ENCODE measurements around the gene FAM200B.

DNA sequence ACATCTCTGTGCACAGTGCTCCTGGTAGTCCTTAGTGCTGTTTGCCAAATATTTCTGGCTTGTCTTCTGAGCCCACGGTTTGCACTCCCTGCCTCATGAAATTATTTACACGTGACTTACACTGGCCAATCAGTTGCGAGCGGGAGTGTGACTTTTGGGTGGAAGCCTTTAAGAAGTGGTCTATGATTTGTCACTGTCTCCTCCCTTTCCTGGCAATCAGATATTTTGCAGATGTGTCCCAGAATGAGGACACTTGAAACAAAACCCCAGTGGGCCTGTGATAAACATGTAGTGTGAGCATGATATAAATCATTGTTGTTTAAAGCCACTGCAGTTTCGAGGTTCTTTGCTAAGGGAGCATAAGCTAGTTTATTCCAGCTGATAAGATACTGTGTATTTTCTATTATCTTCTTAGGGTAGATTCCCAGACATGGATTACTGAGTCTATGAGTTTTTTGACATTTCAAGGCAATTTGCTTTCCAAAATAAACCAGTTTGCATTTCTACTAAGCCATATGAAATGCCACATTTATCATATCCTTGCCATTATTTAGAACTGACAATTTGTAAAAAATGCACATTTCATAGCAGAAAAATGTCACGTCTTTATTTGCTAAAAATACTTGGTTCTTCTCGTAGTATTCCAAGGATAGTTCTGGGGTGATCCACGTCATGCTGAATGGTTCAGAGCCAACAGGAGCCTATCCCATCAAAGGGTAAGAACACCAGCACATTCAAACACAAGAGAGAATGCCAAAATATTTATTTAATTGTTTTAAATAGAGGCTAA, 33.2 kb downstream of the FAM200B start:
- TF ChIP-seq EZH2phosphoT487 (IDR thresholded peaks at IDR 0.05; ENCODE audit: insufficient read depth, low read depth), result no peak
- TF ChIP-seq EZH2 (IDR thresholded peaks at IDR 0.05; ENCODE audit: insufficient read depth, poor library complexity, severe bottlenecking), result no peak
